Activated naive CD8-positive, alpha-beta T cell treated with anti-CD3 and anti-CD28 coated beads for 36 hours (primary cell): ENCODE results near the gene DOCK4. TPM values are rescaled to one million over a fixed set of nuclear protein-coding genes. Genes with fewer than 3 reads are reported as not detected.
"Not testable (repeated sequence)": the region's sequence is repeated elsewhere in the genome, so short reads cannot be mapped to it uniquely, and the experiment has no call there.

Experiments
- DNase-seq: peaks from one replicate; pipeline ENCODE4 v3.0.0; 2021
- H3K27ac Mint-ChIP-seq: one replicate; pipeline ENCODE4 v1.8.0; 2022; ENCODE audit warnings: mild to moderate bottlenecking, moderate library complexity, mixed read lengths
- H3K27me3 Mint-ChIP-seq: one replicate; pipeline ENCODE4 v1.8.0; 2022; ENCODE audit warnings: mild to moderate bottlenecking, mixed read lengths
- H3K36me3 Mint-ChIP-seq: one replicate; pipeline ENCODE4 v1.8.0; 2021; ENCODE audit warnings: mild to moderate bottlenecking, mixed read lengths
- H3K4me1 Mint-ChIP-seq: one replicate; pipeline ENCODE4 v1.8.0; 2021; ENCODE audit warnings: mixed read lengths
- H3K4me3 Mint-ChIP-seq: one replicate; pipeline ENCODE4 v1.8.0; 2022; ENCODE audit warnings: mild to moderate bottlenecking, moderate library complexity, mixed read lengths
- H3K9me3 Mint-ChIP-seq: one replicate; pipeline ENCODE4 v1.8.0; 2022; ENCODE audit warnings: mixed read lengths
- total RNA-seq, 2 experiments: library from RNA; stranded (reverse); gene quantifications; one replicate each; pipeline ENCODE4 v1.2.3, GENCODE V29; 2021

DOCK4 gene
- total RNA-seq, 2 experiments from 2014 or later = 0.28 to 0.29 TPM

GRCh38 chr7:111952783-111953182 lies 253.4 kb downstream of the DOCK4 start:
- Mint-ChIP-seq H3K36me3 (no peaks in the 10 kb centered on the region), H3K4me3 (no peak overlapping the region), H3K27ac (no peak overlapping the region), H3K4me1 (no peaks in the 10 kb centered on the region), H3K27me3 (peaks cover 3% of the 10 kb centered on the region), H3K9me3 (no peaks in the 10 kb centered on the region)
- no peak for DNase-seq

GRCh38 chr7:111951052-111951451 lies 255.1 kb downstream of the DOCK4 start:
- Mint-ChIP-seq H3K27ac (no peak overlapping the region), H3K36me3 (no peaks in the 10 kb centered on the region), H3K4me3 (no peak overlapping the region), H3K9me3 (no peaks in the 10 kb centered on the region), H3K27me3 (no peaks in the 10 kb centered on the region), H3K4me1 (no peaks in the 10 kb centered on the region)
- no peak for DNase-seq

DNA sequence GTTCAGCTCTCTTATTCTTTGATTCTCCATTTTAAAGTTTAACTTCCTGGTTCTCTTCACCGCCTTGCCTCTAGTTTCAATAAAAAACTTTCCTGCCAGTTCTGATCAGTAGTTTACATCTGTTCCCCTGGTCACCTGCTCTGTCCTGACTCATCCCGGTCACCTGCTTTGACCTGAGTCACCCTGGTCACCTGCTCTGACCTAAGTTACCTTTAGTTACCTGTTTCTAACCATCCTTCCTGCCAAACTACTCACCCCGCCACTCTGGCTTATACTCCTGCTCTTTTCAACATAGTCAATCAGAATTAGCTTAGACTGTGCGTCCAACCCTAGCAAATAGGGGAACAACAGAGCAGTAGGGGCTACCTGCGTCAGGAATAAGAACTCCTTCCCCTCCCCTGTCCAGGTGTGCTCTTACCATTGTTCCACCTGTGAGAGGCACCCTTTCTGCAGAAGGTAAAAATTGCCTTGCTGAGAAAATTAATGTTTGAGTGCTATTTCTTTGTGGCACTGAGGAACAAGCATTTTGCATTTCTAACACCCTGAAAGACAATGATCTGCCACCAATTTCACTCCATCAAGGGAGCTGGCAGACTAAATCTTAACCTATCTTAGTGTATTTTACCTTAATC lies 263.6 kb downstream of the DOCK4 start:
- DNase-seq = no peak
- no peak overlapping the region for H3K4me3 Mint-ChIP-seq
- H3K4me1 Mint-ChIP-seq = no peaks in the 10 kb centered on the region
- H3K36me3 Mint-ChIP-seq = no peaks in the 10 kb centered on the region
- no peaks in the 10 kb centered on the region for H3K27me3 Mint-ChIP-seq
- no peak overlapping the region for H3K27ac Mint-ChIP-seq
- H3K9me3 Mint-ChIP-seq = peaks cover 21% of the 10 kb centered on the region

- H3K27me3 Mint-ChIP-seq = no peaks in the 10 kb centered on the region
- H3K27ac Mint-ChIP-seq = no peak overlapping the region
- no peaks in the 10 kb centered on the region for H3K36me3 Mint-ChIP-seq
- no peak overlapping the region for H3K4me3 Mint-ChIP-seq
- no peaks in the 10 kb centered on the region for H3K4me1 Mint-ChIP-seq
- H3K9me3 Mint-ChIP-seq = peaks cover 8% of the 10 kb centered on the region
- no peak for DNase-seq
These were observed 269.0 kb downstream of the DOCK4 start for GRCh38 chr7:111937163-111937562.

DNA sequence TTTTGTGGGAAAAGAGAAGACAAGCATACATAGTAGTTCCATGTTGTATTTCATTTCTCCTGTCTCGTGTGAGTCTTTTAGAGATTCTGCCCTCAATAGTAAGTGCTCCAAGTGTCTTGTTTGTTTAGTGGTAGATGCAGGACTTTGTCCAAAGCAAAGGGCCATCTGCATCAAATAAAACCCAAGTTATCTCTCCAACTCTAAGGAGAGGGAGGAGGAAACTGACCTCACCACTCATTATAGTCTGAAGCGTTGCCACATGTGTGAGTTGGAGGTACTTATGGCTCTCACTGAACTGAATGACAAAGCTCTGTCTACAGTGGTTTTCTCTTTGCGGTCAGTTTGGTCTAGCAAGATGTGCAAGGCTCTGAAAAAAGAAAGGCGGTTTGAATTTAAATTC lies 272.6 kb downstream of the DOCK4 start:
- no peaks in the 10 kb centered on the region for H3K9me3 Mint-ChIP-seq

GRCh38 chr7:111931958-111932357 lies 274.2 kb downstream of the DOCK4 start:
- H3K27ac Mint-ChIP-seq = no peak overlapping the region
- no peaks in the 10 kb centered on the region for H3K36me3 Mint-ChIP-seq

More for the DNA sequence above, 272.6 kb downstream of the DOCK4 start:
- Mint-ChIP-seq H3K36me3 (no peaks in the 10 kb centered on the region), H3K27me3 (no peaks in the 10 kb centered on the region), H3K4me1 (no peaks in the 10 kb centered on the region), H3K4me3 (no peak overlapping the region), H3K27ac (no peak overlapping the region)
- no peak for DNase-seq

DNA sequence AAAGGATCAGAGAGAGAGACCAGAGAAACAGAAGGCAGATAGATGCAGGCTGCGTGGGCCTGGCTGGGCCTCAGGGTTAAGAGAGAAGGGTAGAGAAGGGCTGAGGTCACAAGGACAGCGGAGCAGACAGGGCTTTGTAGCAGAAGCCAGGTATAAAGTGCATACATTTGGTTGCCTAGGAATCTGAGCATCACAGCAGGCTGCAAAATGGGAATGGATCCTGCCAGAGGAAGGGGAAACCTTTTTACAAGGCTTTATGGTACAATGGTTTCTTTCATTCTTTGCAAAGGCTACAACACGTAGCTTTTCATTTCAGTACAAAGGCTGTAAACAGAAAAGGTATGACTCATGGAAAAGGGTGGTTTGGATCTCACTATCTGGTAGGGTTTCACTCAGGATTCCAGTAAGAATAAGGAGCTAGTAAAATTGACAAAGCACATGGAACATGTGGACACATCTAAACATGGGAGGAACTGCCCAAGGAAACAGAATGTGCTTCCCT lies 275.1 kb downstream of the DOCK4 start:
- H3K27me3 Mint-ChIP-seq = no peaks in the 10 kb centered on the region
- no peaks in the 10 kb centered on the region for H3K36me3 Mint-ChIP-seq
- H3K9me3 Mint-ChIP-seq = no peaks in the 10 kb centered on the region
- no peaks in the 10 kb centered on the region for H3K4me1 Mint-ChIP-seq
- no peak overlapping the region for H3K27ac Mint-ChIP-seq
- DNase-seq = no peak
- no peak overlapping the region for H3K4me3 Mint-ChIP-seq

More at GRCh38 chr7:111931958-111932357, 274.2 kb downstream of the DOCK4 start:
- no peak for DNase-seq
- Mint-ChIP-seq H3K4me1 (no peaks in the 10 kb centered on the region), H3K27me3 (no peaks in the 10 kb centered on the region), H3K9me3 (no peaks in the 10 kb centered on the region), H3K4me3 (no peak overlapping the region)

DNA sequence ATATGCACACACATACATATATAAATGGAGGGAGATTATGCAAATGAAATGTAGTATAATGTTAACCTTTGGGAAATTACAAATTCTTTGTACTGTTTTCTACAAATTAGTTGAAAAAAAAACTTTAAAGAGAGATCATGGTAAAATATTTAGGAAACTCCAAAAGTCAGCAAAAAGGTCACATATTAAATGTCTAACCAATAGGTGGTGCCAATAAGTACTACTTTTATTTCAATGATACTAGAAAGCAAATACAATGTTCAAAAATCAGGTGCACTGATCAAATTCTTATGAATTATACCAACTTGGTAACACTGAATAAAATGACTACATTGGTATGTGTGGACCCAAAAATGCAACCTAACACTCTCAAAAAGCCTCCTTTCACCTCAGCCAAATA lies 276.9 kb downstream of the DOCK4 start:
- DNase-seq = no peak
- Mint-ChIP-seq H3K36me3 (no peaks in the 10 kb centered on the region), H3K27me3 (no peaks in the 10 kb centered on the region), H3K27ac (no peak overlapping the region), H3K4me3 (no peak overlapping the region), H3K9me3 (no peaks in the 10 kb centered on the region), H3K4me1 (no peaks in the 10 kb centered on the region)

- Mint-ChIP-seq H3K9me3 (no peaks in the 10 kb centered on the region), H3K27me3 (no peaks in the 10 kb centered on the region), H3K4me3 (no peak overlapping the region), H3K27ac (no peak overlapping the region), H3K4me1 (no peaks in the 10 kb centered on the region), H3K36me3 (no peaks in the 10 kb centered on the region)
- DNase-seq = no peak
These were observed 278.7 kb downstream of the DOCK4 start for GRCh38 chr7:111927353-111928019.

DNA sequence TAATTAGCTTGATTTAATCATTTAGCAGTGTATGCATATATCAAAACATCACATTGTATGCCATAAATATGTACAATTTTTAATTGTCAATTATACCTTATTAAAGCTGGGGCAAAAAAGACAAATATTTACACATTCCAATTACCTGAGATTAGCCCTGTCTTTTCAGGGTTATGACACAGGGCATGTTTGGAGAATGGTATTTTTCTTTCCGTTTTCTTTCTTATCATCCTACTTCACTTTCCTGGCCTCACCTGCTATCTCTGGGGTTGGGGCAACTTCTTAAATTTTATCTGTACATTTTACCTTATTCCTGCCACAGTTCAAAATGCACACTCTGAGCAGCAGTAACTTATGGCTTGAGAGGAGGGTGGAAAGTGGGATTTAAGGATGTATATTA lies 285.9 kb downstream of the DOCK4 start:
- H3K4me3 Mint-ChIP-seq = no peak overlapping the region
- H3K4me1 Mint-ChIP-seq = peaks cover 3% of the 10 kb centered on the region
- no peak for DNase-seq
- H3K36me3 Mint-ChIP-seq = no peaks in the 10 kb centered on the region
- peaks cover 17% of the 10 kb centered on the region for H3K27me3 Mint-ChIP-seq
- H3K9me3 Mint-ChIP-seq = no peaks in the 10 kb centered on the region
- H3K27ac Mint-ChIP-seq = no peak overlapping the region

DNA sequence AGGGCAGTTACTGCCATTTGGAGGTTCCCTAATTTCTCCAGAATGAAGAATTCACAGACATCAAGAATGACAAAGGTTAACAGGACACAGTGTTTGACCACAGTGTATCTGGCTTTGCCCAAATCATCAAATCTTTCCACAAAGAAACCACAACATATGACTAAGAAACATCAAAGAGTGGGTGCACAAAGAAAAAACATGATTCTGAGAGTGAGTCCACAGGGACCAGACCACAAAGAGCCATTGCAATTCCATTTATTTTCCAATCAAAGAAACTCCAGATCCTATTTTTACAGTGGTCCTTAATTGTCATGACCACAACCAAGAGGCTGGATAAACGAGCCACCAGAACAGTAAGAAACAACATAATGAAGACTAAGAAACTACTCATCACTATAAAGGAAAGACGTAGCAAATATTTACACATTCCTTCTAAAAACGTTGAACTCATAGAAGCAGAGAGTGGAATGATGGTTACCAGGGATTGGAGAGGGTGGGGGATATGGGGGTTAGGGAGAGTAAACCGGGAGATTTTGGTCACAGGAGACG lies 286.5 kb downstream of the DOCK4 start:
- no peak overlapping the region for H3K4me3 Mint-ChIP-seq
- no peaks in the 10 kb centered on the region for H3K36me3 Mint-ChIP-seq
- peaks cover 17% of the 10 kb centered on the region for H3K27me3 Mint-ChIP-seq
- no peak overlapping the region for H3K27ac Mint-ChIP-seq
- peaks cover 3% of the 10 kb centered on the region for H3K4me1 Mint-ChIP-seq
- no peaks in the 10 kb centered on the region for H3K9me3 Mint-ChIP-seq
- DNase-seq = no peak

GRCh38 chr7:111919164-111919563 lies 287.0 kb downstream of the DOCK4 start:
- no peak overlapping the region for H3K27ac Mint-ChIP-seq

DNA sequence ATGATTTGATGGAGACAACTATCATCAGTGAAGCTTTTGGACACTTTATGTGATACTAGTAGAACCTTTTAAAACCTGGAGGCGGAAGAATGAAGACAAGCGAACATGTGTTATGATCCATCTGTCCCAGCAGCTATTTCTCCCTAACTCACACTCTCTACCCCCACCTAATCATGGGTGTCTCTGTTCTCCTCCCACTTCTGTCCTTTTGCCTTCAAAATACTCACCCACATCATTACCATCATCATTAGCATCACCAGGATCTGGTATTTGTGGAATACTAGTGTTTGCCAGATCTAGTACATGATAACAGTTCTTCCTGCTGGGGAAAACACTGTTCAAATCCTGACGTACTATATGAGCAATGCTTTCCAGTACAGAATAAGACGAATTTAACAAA lies 287.7 kb downstream of the DOCK4 start:
- Mint-ChIP-seq H3K27ac (no peak overlapping the region), H3K36me3 (no peaks in the 10 kb centered on the region), H3K9me3 (no peaks in the 10 kb centered on the region), H3K4me1 (peaks cover 3% of the 10 kb centered on the region), H3K27me3 (peaks cover 22% of the 10 kb centered on the region), H3K4me3 (no peak overlapping the region)
- DNase-seq = no peak

More at GRCh38 chr7:111919164-111919563, 287.0 kb downstream of the DOCK4 start:
- H3K36me3 Mint-ChIP-seq = no peaks in the 10 kb centered on the region
- H3K4me1 Mint-ChIP-seq = peaks cover 3% of the 10 kb centered on the region
- DNase-seq = no peak
- no peaks in the 10 kb centered on the region for H3K9me3 Mint-ChIP-seq
- peaks cover 19% of the 10 kb centered on the region for H3K27me3 Mint-ChIP-seq
- H3K4me3 Mint-ChIP-seq = no peak overlapping the region

DNA sequence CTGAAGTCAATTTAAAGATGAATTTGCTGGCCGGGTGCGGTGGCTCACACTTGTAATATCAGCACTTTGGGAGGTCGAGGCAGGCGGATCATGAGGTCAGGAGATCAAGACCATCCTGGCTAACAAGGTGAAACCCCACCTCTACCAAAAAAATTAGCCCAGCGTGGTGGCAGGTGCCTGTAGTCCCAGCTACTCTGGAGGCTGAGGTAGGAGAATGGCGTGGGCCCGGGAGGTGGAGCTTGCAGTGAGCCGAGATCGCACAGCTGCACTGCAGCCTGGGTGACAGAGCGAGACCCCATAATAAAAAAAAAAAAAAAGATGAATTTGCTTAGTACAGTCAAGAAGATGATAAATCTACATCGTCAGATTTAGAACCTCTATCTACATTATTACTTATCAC lies 288.8 kb downstream of the DOCK4 start:
- not testable (repeated sequence) for H3K36me3 Mint-ChIP-seq, H3K9me3 Mint-ChIP-seq, DNase-seq, H3K27ac Mint-ChIP-seq, H3K4me3 Mint-ChIP-seq, H3K4me1 Mint-ChIP-seq
- peaks cover 22% of the 10 kb centered on the region for H3K27me3 Mint-ChIP-seq

- no peak for DNase-seq
- no peaks in the 10 kb centered on the region for H3K4me1 Mint-ChIP-seq
- no peaks in the 10 kb centered on the region for H3K9me3 Mint-ChIP-seq
- H3K36me3 Mint-ChIP-seq = no peaks in the 10 kb centered on the region
- H3K27me3 Mint-ChIP-seq = peaks cover 22% of the 10 kb centered on the region
- H3K27ac Mint-ChIP-seq = no peak overlapping the region
- H3K4me3 Mint-ChIP-seq = no peak overlapping the region
These were observed 291.9 kb downstream of the DOCK4 start for GRCh38 chr7:111914291-111914690.
